ENCODE data around the gene FUS.

DNA sequence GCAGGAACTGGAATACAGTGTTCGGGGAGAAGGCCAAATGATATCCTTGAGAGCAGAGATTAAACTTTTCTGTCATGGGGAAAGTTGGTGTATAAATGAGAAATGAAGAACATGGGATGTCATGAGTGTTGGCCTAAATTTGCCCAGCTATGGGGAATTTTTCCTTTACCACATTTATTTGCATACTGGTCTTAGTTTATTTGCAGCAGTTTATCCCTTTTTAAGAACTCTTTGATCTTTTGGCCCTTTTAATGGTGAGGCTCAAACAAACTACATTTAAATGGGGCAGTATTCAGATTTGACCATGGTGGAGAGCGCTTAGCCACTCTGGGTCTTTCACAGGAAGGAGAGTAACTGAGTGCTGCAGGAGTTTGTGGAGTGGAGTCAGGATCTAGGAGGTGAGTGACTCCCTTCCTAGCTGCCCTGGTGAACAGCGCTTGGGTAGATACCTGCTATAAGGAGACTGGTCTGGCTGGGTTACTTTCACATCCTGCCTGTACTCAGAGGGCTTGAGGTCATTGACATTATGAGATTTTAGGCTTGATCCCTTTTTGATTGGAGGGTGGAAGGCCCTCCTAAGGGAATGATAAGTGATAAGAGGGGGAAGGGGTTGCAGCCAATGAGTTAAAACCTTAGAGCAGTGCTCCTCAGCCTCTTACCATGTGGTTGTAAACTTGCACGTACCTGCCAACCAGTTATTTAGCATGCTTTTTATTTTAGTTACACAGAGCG is 11.9 kb downstream of the FUS start:
- TF ChIP-seq, protein P1, sequence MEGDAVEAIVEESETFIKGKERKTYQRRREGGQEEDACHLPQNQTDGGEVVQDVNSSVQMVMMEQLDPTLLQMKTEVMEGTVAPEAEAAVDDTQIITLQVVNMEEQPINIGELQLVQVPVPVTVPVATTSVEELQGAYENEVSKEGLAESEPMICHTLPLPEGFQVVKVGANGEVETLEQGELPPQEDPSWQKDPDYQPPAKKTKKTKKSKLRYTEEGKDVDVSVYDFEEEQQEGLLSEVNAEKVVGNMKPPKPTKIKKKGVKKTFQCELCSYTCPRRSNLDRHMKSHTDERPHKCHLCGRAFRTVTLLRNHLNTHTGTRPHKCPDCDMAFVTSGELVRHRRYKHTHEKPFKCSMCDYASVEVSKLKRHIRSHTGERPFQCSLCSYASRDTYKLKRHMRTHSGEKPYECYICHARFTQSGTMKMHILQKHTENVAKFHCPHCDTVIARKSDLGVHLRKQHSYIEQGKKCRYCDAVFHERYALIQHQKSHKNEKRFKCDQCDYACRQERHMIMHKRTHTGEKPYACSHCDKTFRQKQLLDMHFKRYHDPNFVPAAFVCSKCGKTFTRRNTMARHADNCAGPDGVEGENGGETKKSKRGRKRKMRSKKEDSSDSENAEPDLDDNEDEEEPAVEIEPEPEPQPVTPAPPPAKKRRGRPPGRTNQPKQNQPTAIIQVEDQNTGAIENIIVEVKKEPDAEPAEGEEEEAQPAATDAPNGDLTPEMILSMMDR (conservative IDR thresholded peaks at IDR 0.05 in 1 of 2, IDR thresholded peaks at IDR 0.05 in 1 of 2; ENCODE audit: low read depth in 1 of 2, low read length in 2 of 2), result no peak
- no peak for TF ChIP-seq EZH2 (IDR thresholded peaks at IDR 0.05; ENCODE audit: low read length, missing control alignments)
